PC-9 (cell line): Measurements from ENCODE around the gene SLC44A3. TPM values are rescaled to one million over a fixed set of nuclear protein-coding genes. Genes with fewer than 3 reads are reported as not detected.

ENCODE experiments used
- BruUV-seq: library from RNA; stranded (reverse); fragments of 400-500 nt; replicated peaks from 2 replicates; lab custom pipeline; 2021; lab: Mats Ljungman, UMichigan
- CTCF ChIA-PET: fragments of 300-600 bp; sonication (Branson Sonifier 250); formaldehyde crosslinking; loops from one replicate; lab custom pipeline; 2022; ENCODE audit warnings: antibody characterized with exemption; lab: Charles Lee
- POLR2A ChIA-PET: fragments of 300-600 bp; sonication (Branson Sonifier 250); formaldehyde crosslinking; loops from one replicate; lab custom pipeline; 2022; ENCODE audit warnings: antibody characterized with exemption; ENCODE audit not compliant: unreplicated experiment; lab: Charles Lee
- DNase-seq, 2 experiments: peaks; one replicate each; pipeline versions ENCODE4 v3.0.0 to v3.0.0-alpha.2; 2015 to 2022; ENCODE audit warnings: mixed read lengths in 1 of 2
- H2AFZ ChIP-seq: fragments of 200-600 bp; sonication (generic); 2 replicates; pipeline ENCODE4 v1.8.1; 2017; ENCODE audit warnings: antibody characterized with exemption
- H3F3A ChIP-seq: fragments of 200-600 bp; sonication (generic); 2 replicates; pipeline ENCODE4 v1.8.1; 2017; ENCODE audit warnings: antibody characterized with exemption, mild to moderate bottlenecking, low read depth; ENCODE audit not compliant: insufficient read depth
- H3K27ac ChIP-seq: fragments of 200-600 bp; sonication (generic); 2 replicates; pipeline ENCODE4 v1.6.1; 2016; ENCODE audit warnings: mixed run types
- H3K27me3 ChIP-seq: fragments of 200-600 bp; sonication (generic); 2 replicates; pipeline ENCODE4 v1.6.1; 2016; ENCODE audit warnings: low read depth, mixed run types; ENCODE audit not compliant: insufficient read depth
- H3K36me3 ChIP-seq: fragments of 200-600 bp; sonication (generic); 2 replicates; pipeline ENCODE4 v1.6.1; 2016; ENCODE audit warnings: low read depth, mixed run types
- H3K4me1 ChIP-seq: fragments of 200-600 bp; sonication (generic); replicated peaks from 2 replicates; pipeline ENCODE4 v1.6.1; 2016; ENCODE audit warnings: mixed run types; ENCODE audit not compliant: insufficient read depth
- H3K4me2 ChIP-seq: fragments of 200-600 bp; sonication (generic); 2 replicates; pipeline ENCODE4 v1.6.1; 2017; ENCODE audit warnings: mixed run types
- H3K4me3 ChIP-seq: fragments of 200-600 bp; sonication (generic); 2 replicates; pipeline ENCODE4 v1.6.1; 2016; ENCODE audit warnings: mixed run types
- H3K79me2 ChIP-seq: fragments of 200-600 bp; sonication (generic); 2 replicates; pipeline ENCODE4 v1.6.1; 2017; ENCODE audit warnings: low read depth, mixed run types
- H3K9me2 ChIP-seq: fragments of 200-600 bp; sonication (generic); 2 replicates; pipeline ENCODE4 v1.8.1; 2017; ENCODE audit warnings: mild to moderate bottlenecking; ENCODE audit not compliant: insufficient read depth
- H3K9me3 ChIP-seq: fragments of 200-600 bp; sonication (generic); 2 replicates; pipeline ENCODE4 v1.8.1; 2016; ENCODE audit warnings: low read depth; ENCODE audit not compliant: insufficient read depth
- H4K20me1 ChIP-seq: fragments of 200-600 bp; sonication (generic); 2 replicates; pipeline ENCODE4 v1.8.1; 2017; ENCODE audit not compliant: insufficient read depth
- CTCF ChIP-seq: fragments of 200-600 bp; sonication (generic); conservative IDR thresholded peaks from 2 replicates; pipeline ENCODE4 v1.6.1; 2017; ENCODE audit warnings: mixed run types, antibody characterized with exemption, mild to moderate bottlenecking, moderate library complexity
- EZH2 ChIP-seq: fragments of 200-600 bp; sonication (generic); IDR thresholded peaks from 2 replicates; pipeline ENCODE4 v1.8.0; 2017; ENCODE audit warnings: antibody characterized with exemption, low read depth
- intact Hi-C: fragments of 100-400 bp; cut with micrococcal nuclease; formaldehyde crosslinking; loops from one replicate; pipeline ENCODE4 v1.10.0; 2022; ENCODE audit not compliant: unreplicated experiment
- total RNA-seq: library from RNA; stranded (reverse); gene quantifications from 2 replicates; pipeline ENCODE4 v1.2.3, GENCODE V29; 2021

SLC44A3 gene
- total RNA-seq, 1 experiment from 2014 or later = 17.5 TPM

- Histone ChIP-seq H3K27me3 (no peaks in the 10 kb centered on the region), H2AFZ (no peak overlapping the region), H3K79me2 (no peaks in the 10 kb centered on the region), H3K4me1 (peaks cover 41% of the 10 kb centered on the region), H4K20me1 (no peaks in the 10 kb centered on the region), H3K9me2 (no peaks in the 10 kb centered on the region), H3K36me3 (no peaks in the 10 kb centered on the region), H3K4me3 (no peak overlapping the region), H3K27ac (no peak overlapping the region), H3K9me3 (no peaks in the 10 kb centered on the region), H3F3A (peaks cover 12% of the 10 kb centered on the region), H3K4me2 (no peak overlapping the region)
- no peak for DNase-seq
- intact Hi-C loops = no loop called here
- CTCF ChIA-PET = no interaction called here
- BruUV-seq = no TSS peak
- POLR2A ChIA-PET = interaction anchor here (0.6 to 0.7 kb wide), 2 partner anchors 97 to 152 kb away, joined by 5 to 8 read pairs; no protein-coding TSS in a partner anchor
- no peak for TF ChIP-seq EZH2
- TF ChIP-seq CTCF = no peak
These were observed 22.1 kb upstream of the SLC44A3 start for GRCh38 chr1:94798054-94798453.

GRCh38 chr1:94798462-94798861, 21.7 kb upstream of the SLC44A3 start:
- Histone ChIP-seq H3K27ac (no peak overlapping the region), H3K36me3 (no peaks in the 10 kb centered on the region), H3K4me3 (no peak overlapping the region), H4K20me1 (no peaks in the 10 kb centered on the region), H3K79me2 (no peaks in the 10 kb centered on the region), H3F3A (peaks cover 12% of the 10 kb centered on the region), H3K4me1 (peaks cover 37% of the 10 kb centered on the region), H2AFZ (no peak overlapping the region), H3K9me2 (no peaks in the 10 kb centered on the region), H3K9me3 (no peaks in the 10 kb centered on the region), H3K27me3 (no peaks in the 10 kb centered on the region), H3K4me2 (no peak overlapping the region)
- ChIA-PET POLR2A (interaction anchor here (0.6 to 0.7 kb wide), 2 partner anchors 97 to 152 kb away, joined by 5 to 8 read pairs; no protein-coding TSS in a partner anchor), CTCF (no interaction called here)
- intact Hi-C loops = no loop called here
- DNase-seq = no peak
- TF ChIP-seq EZH2 (no peak), CTCF (no peak)
- no TSS peak for BruUV-seq

GRCh38 chr1:94799206-94799605, 21.0 kb upstream of the SLC44A3 start:
- no peak for DNase-seq

More at GRCh38 chr1:94799206-94799605, 21.0 kb upstream of the SLC44A3 start:
- no peak overlapping the region for H3K27ac ChIP-seq
- H3K36me3 ChIP-seq = no peaks in the 10 kb centered on the region
- no peak overlapping the region for H2AFZ ChIP-seq
- no peaks in the 10 kb centered on the region for H4K20me1 ChIP-seq
- ChIA-PET POLR2A (interaction anchor here (0.6 kb wide), 1 partner anchor 157 kb away, joined by 4 read pairs; no protein-coding TSS in a partner anchor), CTCF (no interaction called here)
- peaks cover 36% of the 10 kb centered on the region for H3K4me1 ChIP-seq
- H3K79me2 ChIP-seq = no peaks in the 10 kb centered on the region
- BruUV-seq = no TSS peak
- no peak for TF ChIP-seq CTCF
- no peaks in the 10 kb centered on the region for H3K9me2 ChIP-seq
- H3K4me3 ChIP-seq = no peak overlapping the region
- intact Hi-C loops = no loop called here
- peaks cover 12% of the 10 kb centered on the region for H3F3A ChIP-seq
- H3K27me3 ChIP-seq = no peaks in the 10 kb centered on the region
- no peaks in the 10 kb centered on the region for H3K9me3 ChIP-seq
- no peak overlapping the region for H3K4me2 ChIP-seq
